H9 (cell line): ENCODE results near the gene PRKCB. TPM values are rescaled to one million over a fixed set of nuclear protein-coding genes. Genes with fewer than 3 reads are reported as not detected.

Experiments
- DNase-seq: peaks from one replicate; pipeline ENCODE4 v3.0.0-alpha.2; 2017
- H2AFZ ChIP-seq: one replicate; pipeline ENCODE4 v1.6.1; 2013; ENCODE audit warnings: mild to moderate bottlenecking, low read length, control low read depth, moderate library complexity
- H2AK5ac ChIP-seq: 2 replicates; pipeline ENCODE4 v1.6.1; 2013; ENCODE audit warnings: low read length, control low read depth, mixed read lengths; ENCODE audit not compliant: insufficient read length
- H2BK120ac ChIP-seq: one replicate; pipeline ENCODE4 v1.6.1; 2013; ENCODE audit warnings: low read depth, mild to moderate bottlenecking, low read length, control low read depth, inconsistent platforms; ENCODE audit not compliant: poor library complexity, severe bottlenecking
- H2BK12ac ChIP-seq: 2 replicates; pipeline ENCODE4 v1.6.1; 2013; ENCODE audit warnings: low read length, control low read depth, mixed read lengths, low read depth; ENCODE audit not compliant: insufficient read length
- H2BK15ac ChIP-seq: 2 replicates; pipeline ENCODE4 v1.6.1; 2013; ENCODE audit warnings: low read depth, low read length, control low read depth
- H2BK20ac ChIP-seq: one replicate; pipeline ENCODE4 v1.6.1; 2013; ENCODE audit warnings: low read depth, mild to moderate bottlenecking, low read length, control low read depth, inconsistent platforms; ENCODE audit not compliant: poor library complexity, severe bottlenecking
- H2BK5ac ChIP-seq: 2 replicates; pipeline ENCODE4 v1.6.1; 2013; ENCODE audit warnings: low read length, control low read depth, mixed read lengths; ENCODE audit not compliant: insufficient read length
- H3K14ac ChIP-seq: 2 replicates; pipeline ENCODE4 v1.6.1; 2013; ENCODE audit warnings: low read length, control low read depth; ENCODE audit not compliant: insufficient read depth
- H3K18ac ChIP-seq: 2 replicates; pipeline ENCODE4 v1.6.1; 2013; ENCODE audit warnings: low read depth, mild to moderate bottlenecking, mixed read lengths, low read length, control low read depth; ENCODE audit not compliant: insufficient read length
- H3K23ac ChIP-seq: 2 replicates; pipeline ENCODE4 v1.6.1; 2013; ENCODE audit warnings: low read length, control low read depth, mixed read lengths, low read depth; ENCODE audit not compliant: insufficient read length
- H3K23me2 ChIP-seq: 2 replicates; pipeline ENCODE4 v1.6.1; 2013; ENCODE audit warnings: low read depth, mild to moderate bottlenecking, mixed read lengths, low read length, control low read depth; ENCODE audit not compliant: insufficient read length, poor library complexity, severe bottlenecking
- H3K27ac ChIP-seq: 2 replicates; pipeline ENCODE4 v1.5.1; 2013; ENCODE audit warnings: low read length, control low read depth, mixed read lengths, low read depth; ENCODE audit not compliant: insufficient read length
- H3K27me3 ChIP-seq: 2 replicates; pipeline ENCODE4 v1.6.1; 2013; ENCODE audit warnings: low read length, control low read depth, inconsistent platforms; ENCODE audit not compliant: insufficient read depth
- H3K4ac ChIP-seq: 2 replicates; pipeline ENCODE4 v1.6.1; 2013; ENCODE audit warnings: low read depth, mild to moderate bottlenecking, control low read depth, inconsistent platforms, low read length, moderate library complexity
- H3K4me1 ChIP-seq: 2 replicates; pipeline ENCODE4 v1.6.1; 2013; ENCODE audit warnings: low read length, control low read depth, inconsistent platforms; ENCODE audit not compliant: insufficient read depth
- H3K4me2 ChIP-seq: 2 replicates; pipeline ENCODE4 v1.6.1; 2013; ENCODE audit warnings: low read length, control low read depth, mixed read lengths; ENCODE audit not compliant: insufficient read length, insufficient read depth
- H3K56ac ChIP-seq: 2 replicates; pipeline ENCODE4 v1.6.1; 2013; ENCODE audit warnings: low read depth, mild to moderate bottlenecking, mixed read lengths, low read length, control low read depth; ENCODE audit not compliant: insufficient read length
- H3K79me1 ChIP-seq: 2 replicates; pipeline ENCODE4 v1.6.1; 2013; ENCODE audit warnings: low read depth, mild to moderate bottlenecking, moderate library complexity, low read length, control low read depth, inconsistent platforms; ENCODE audit not compliant: insufficient read depth, poor library complexity, severe bottlenecking
- H3K79me2 ChIP-seq: 2 replicates; pipeline ENCODE4 v1.6.1; 2013; ENCODE audit warnings: low read length, control low read depth, inconsistent platforms; ENCODE audit not compliant: insufficient read depth
- H3K9ac ChIP-seq: 2 replicates; pipeline ENCODE4 v1.6.1; 2013; ENCODE audit warnings: low read length, control low read depth, mixed read lengths; ENCODE audit not compliant: insufficient read length; ENCODE audit errors: extremely low read depth
- H3K9me3 ChIP-seq: one replicate; pipeline ENCODE4 v1.6.1; 2013; ENCODE audit warnings: low read depth, low read length, inconsistent platforms; ENCODE audit not compliant: control insufficient read depth
- H3T11ph ChIP-seq: one replicate; pipeline ENCODE4 v1.6.1; 2013; ENCODE audit warnings: mild to moderate bottlenecking, low read length, control low read depth, inconsistent platforms
- H4K20me1 ChIP-seq: one replicate; pipeline ENCODE4 v1.6.1; 2013; ENCODE audit not compliant: control insufficient read depth, insufficient read length, insufficient read depth
- H4K5ac ChIP-seq: 2 replicates; pipeline ENCODE4 v1.6.1; 2013; ENCODE audit warnings: low read depth, mild to moderate bottlenecking, mixed read lengths, low read length, control low read depth; ENCODE audit not compliant: insufficient read length
- H4K8ac ChIP-seq: replicated peaks from 2 replicates; pipeline ENCODE4 v1.6.1; 2013; ENCODE audit warnings: low read length, control low read depth, mixed read lengths, low read depth; ENCODE audit not compliant: insufficient read length
- H4K91ac ChIP-seq: 2 replicates; pipeline ENCODE4 v1.6.1; 2013; ENCODE audit warnings: low read depth, mild to moderate bottlenecking, moderate library complexity, mixed read lengths, low read length, control low read depth; ENCODE audit not compliant: insufficient read length
- H3K27ac Mint-ChIP-seq, 3 experiments: 2 replicates in 2 of 3; 3 replicates in 1 of 3; pipeline ENCODE4 v1.8.0; 2020 to 2021; ENCODE audit warnings: mixed read lengths in 3 of 3, mild to moderate bottlenecking in 1 of 3, moderate library complexity in 1 of 3
- H3K27me3 Mint-ChIP-seq: 2 replicates; pipeline ENCODE4 v1.8.0; 2021; ENCODE audit warnings: low read depth, mild to moderate bottlenecking, moderate library complexity, mixed read lengths
- H3K36me3 Mint-ChIP-seq, 3 experiments: 2 replicates in 2 of 3; 3 replicates in 1 of 3; pipeline ENCODE4 v1.8.0; 2020 to 2021; ENCODE audit warnings: low read depth in 3 of 3, mixed read lengths in 3 of 3; ENCODE audit not compliant: insufficient read depth in 1 of 3
- H3K4me1 Mint-ChIP-seq, 2 experiments: 2 replicates each; pipeline ENCODE4 v1.8.0; 2020; ENCODE audit warnings: mixed read lengths in 2 of 2
- H3K4me3 Mint-ChIP-seq, 2 experiments: 2 replicates in 1 of 2; 3 replicates in 1 of 2; pipeline ENCODE4 v1.8.0; 2020 to 2021; ENCODE audit warnings: mild to moderate bottlenecking in 2 of 2, mixed read lengths in 2 of 2, moderate library complexity in 1 of 2
- H3K9me3 Mint-ChIP-seq, 2 experiments: 2 replicates in 1 of 2; 3 replicates in 1 of 2; pipeline ENCODE4 v1.8.0; 2020; ENCODE audit warnings: mild to moderate bottlenecking in 2 of 2, mixed read lengths in 2 of 2, moderate library complexity in 1 of 2
- WGBS: extraction: QIAGEN DNeasy Blood & Tissue Kit; methylation state at CpG from one replicate; pipeline ENCODE4 v1.1.7; 2013; ENCODE audit warnings: missing lambda C conversion rate, low lambda C conversion rate, mixed read lengths; ENCODE audit not compliant: insufficient read length; ENCODE audit errors: extremely low coverage; 5-methylcytosine and 5-hydroxymethylcytosine counted together
- total RNA-seq: library from RNA; stranded (reverse); gene quantifications from 2 replicates; pipeline ENCODE4 v1.2.1, GENCODE V29; 2021
- TF ChIP-seq, protein P1 (sequence below): fragments of 200-600 bp; sonication (generic); conservative IDR thresholded peaks from 3 replicates; pipeline ENCODE4 v1.8.0; 2021; ENCODE audit warnings: antibody characterized with exemption, mild to moderate bottlenecking

The PRKCB gene
- total RNA-seq, 1 experiment from 2014 or later: 7.0 TPM

DNA sequence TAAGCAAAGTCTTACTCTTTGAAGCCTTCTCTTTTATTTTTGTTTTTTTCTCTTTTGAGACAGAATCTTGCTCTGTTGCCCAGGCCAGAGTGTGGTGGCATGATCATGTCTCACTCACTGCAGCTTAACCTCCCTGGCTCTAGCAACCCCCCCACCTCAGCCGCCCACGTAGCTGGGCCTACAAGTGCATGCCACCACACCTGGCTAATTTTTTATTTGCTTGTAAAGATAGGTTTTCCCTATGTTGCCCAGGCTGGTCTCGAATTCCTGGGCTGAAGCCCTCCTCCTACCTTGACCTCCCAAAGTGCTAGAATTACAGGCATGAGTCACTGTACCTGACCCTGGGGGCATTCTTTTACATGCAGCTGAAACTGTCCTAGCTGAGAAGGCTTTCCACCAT, 154.7 kb downstream of the PRKCB start:
- no peak overlapping the region for H3K4me3 Mint-ChIP-seq
- Histone ChIP-seq H3K4ac (no peak overlapping the region), H3K23me2 (no peaks in the 10 kb centered on the region), H3K56ac (no peak overlapping the region), H4K8ac (no peak overlapping the region), H3K27me3 (no peaks in the 10 kb centered on the region), H3K27ac (no peak overlapping the region), H2BK12ac (no peak overlapping the region), H4K5ac (no peak overlapping the region), H3K4me2 (no peak overlapping the region), H2AK5ac (no peak overlapping the region), H2BK20ac (no peak overlapping the region), H2BK120ac (no peak overlapping the region), H3K9me3 (no peaks in the 10 kb centered on the region), H3K9ac (no peak overlapping the region), H2AFZ (no peak overlapping the region), H3K4me1 (no peaks in the 10 kb centered on the region), H2BK5ac (no peak overlapping the region), H3K79me1 (no peaks in the 10 kb centered on the region), H4K20me1 (no peaks in the 10 kb centered on the region), H3K14ac (no peak overlapping the region), H2BK15ac (no peak overlapping the region), H3T11ph (no peak overlapping the region), H3K79me2 (no peaks in the 10 kb centered on the region), H4K91ac (no peak overlapping the region), H3K23ac (no peak overlapping the region), H3K18ac (no peak overlapping the region)
- no CpG with 5 or more reads among the region's 3 CpGs for whole genome bisulfite sequencing
- H3K9me3 Mint-ChIP-seq: no peaks in the 10 kb centered on the region
- H3K27ac Mint-ChIP-seq: peak overlapping the region in 1 of 3 experiments; percentile 59; a peak in 1 of 7 replicates
- H3K27me3 Mint-ChIP-seq: peaks cover 2% of the 10 kb centered on the region
- no peaks in the 10 kb centered on the region for H3K36me3 Mint-ChIP-seq
- no peak for DNase-seq
- peaks cover 8 to 9% of the 10 kb centered on the region in 2 experiments for H3K4me1 Mint-ChIP-seq
- TF ChIP-seq, protein P1, sequence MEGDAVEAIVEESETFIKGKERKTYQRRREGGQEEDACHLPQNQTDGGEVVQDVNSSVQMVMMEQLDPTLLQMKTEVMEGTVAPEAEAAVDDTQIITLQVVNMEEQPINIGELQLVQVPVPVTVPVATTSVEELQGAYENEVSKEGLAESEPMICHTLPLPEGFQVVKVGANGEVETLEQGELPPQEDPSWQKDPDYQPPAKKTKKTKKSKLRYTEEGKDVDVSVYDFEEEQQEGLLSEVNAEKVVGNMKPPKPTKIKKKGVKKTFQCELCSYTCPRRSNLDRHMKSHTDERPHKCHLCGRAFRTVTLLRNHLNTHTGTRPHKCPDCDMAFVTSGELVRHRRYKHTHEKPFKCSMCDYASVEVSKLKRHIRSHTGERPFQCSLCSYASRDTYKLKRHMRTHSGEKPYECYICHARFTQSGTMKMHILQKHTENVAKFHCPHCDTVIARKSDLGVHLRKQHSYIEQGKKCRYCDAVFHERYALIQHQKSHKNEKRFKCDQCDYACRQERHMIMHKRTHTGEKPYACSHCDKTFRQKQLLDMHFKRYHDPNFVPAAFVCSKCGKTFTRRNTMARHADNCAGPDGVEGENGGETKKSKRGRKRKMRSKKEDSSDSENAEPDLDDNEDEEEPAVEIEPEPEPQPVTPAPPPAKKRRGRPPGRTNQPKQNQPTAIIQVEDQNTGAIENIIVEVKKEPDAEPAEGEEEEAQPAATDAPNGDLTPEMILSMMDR: no peak
